CD4-positive, alpha-beta T cell treated with Interleukin-21 for 1 hour (primary cell): ENCODE results near the gene UGGT2.
"Not testable (repeated sequence)": the region's sequence is repeated elsewhere in the genome, so short reads cannot be mapped to it uniquely, and the experiment has no call there.

Experiments used
- DNase-seq: peaks from one replicate; pipeline ENCODE4 v3.0.0-alpha.2; 2020

The UGGT2 gene

GRCh38 chr13:96053003-96053703, at the start of gene UGGT2:
UGGT2 (minus strand) TSS chr13:96053401; CDS start chr13:96053312, 89 bp downstream.
- peak; percentile 26 for DNase-seq

GRCh38 chr13:96100457-96101220, 47.4 kb upstream of the UGGT2 start:
- DNase-seq: no peak

- no peak for DNase-seq
Observed at GRCh38 chr13:96093296-96094006, 40.2 kb upstream of the UGGT2 start.

GRCh38 chr13:96091164-96092117, 38.2 kb upstream of the UGGT2 start:
- no peak for DNase-seq

GRCh38 chr13:96090240-96091101, 37.3 kb upstream of the UGGT2 start:
- no peak for DNase-seq

GRCh38 chr13:96089749-96090239, 36.6 kb upstream of the UGGT2 start, which contains the start of gene HS6ST3:
HS6ST3 (plus strand) TSS chr13:96090107.
- DNase-seq: no peak

- DNase-seq: no peak
Observed at GRCh38 chr13:96089139-96089538, 35.9 kb upstream of the UGGT2 start.

GRCh38 chr13:96086736-96087135, 33.5 kb upstream of the UGGT2 start:
- no peak for DNase-seq

- no peak for DNase-seq
Observed at GRCh38 chr13:96082640-96083039, 29.4 kb upstream of the UGGT2 start.

GRCh38 chr13:96081888-96082287, 28.7 kb upstream of the UGGT2 start:
- DNase-seq: no peak

- no peak for DNase-seq
Observed at GRCh38 chr13:96080676-96081075, 27.5 kb upstream of the UGGT2 start.

- DNase-seq: no peak
Observed at GRCh38 chr13:96075953-96076543, 22.8 kb upstream of the UGGT2 start.

- no peak for DNase-seq
Observed at GRCh38 chr13:96072392-96072791, 19.2 kb upstream of the UGGT2 start.

- DNase-seq: no peak
Observed at GRCh38 chr13:96071504-96071903, 18.3 kb upstream of the UGGT2 start.

- DNase-seq: no peak
Observed at GRCh38 chr13:96068729-96069128, 15.5 kb upstream of the UGGT2 start.

GRCh38 chr13:96065849-96066248, 12.6 kb upstream of the UGGT2 start:
- no peak for DNase-seq

GRCh38 chr13:96052656-96053002, 572 bp downstream of the UGGT2 start:
- DNase-seq: no peak

GRCh38 chr13:96051946-96052345, 1.3 kb downstream of the UGGT2 start:
- DNase-seq: not testable (repeated sequence)

GRCh38 chr13:96051491-96051890, 1.7 kb downstream of the UGGT2 start:
- DNase-seq: not testable (repeated sequence)

- DNase-seq: not testable (repeated sequence)
Observed at GRCh38 chr13:96050955-96051354, 2.2 kb downstream of the UGGT2 start.
